IMR-90 (cell line): ENCODE data around the gene KEAP1. TPM values are rescaled to one million over a fixed set of nuclear protein-coding genes. Genes with fewer than 3 reads are reported as not detected.
A peak's percentile ranks its signal among the peaks of the same experiment; 100 is the strongest.

Source experiments
- ATAC-seq: fragments of 200-7000 bp; cut with Tn5 transposase; 2 replicates; pipeline ENCODE4 v1.9.1; 2020; ENCODE audit warnings: low read depth, mild to moderate bottlenecking, moderate library complexity
- BruUV-seq: library from RNA; stranded (reverse); fragments of 400-500 nt; replicated peaks from 2 replicates; lab custom pipeline; 2021; lab: Mats Ljungman, UMichigan
- CTCF ChIA-PET: fragments of 300-600 bp; formaldehyde crosslinking; extraction: SDS; loops from one replicate; lab custom pipeline; 2021; ENCODE audit warnings: antibody characterized with exemption; lab: Yijun Ruan, JAX
- POLR2A ChIA-PET: fragments of 300-600 bp; sonication (Branson Sonifier 250); formaldehyde crosslinking; loops from one replicate; lab custom pipeline; 2022; ENCODE audit warnings: antibody characterized with exemption; ENCODE audit not compliant: unreplicated experiment; lab: Charles Lee
- DNase-seq: peaks from one replicate; pipeline ENCODE4 v3.0.0; 2013
- H2AFZ ChIP-seq: replicated peaks from 2 replicates; pipeline ENCODE3; 2013; ENCODE audit warnings: low read length, mild to moderate bottlenecking; ENCODE audit not compliant: poor library complexity
- H2AK5ac ChIP-seq: 2 replicates; pipeline ENCODE4 v1.6.1; 2013; ENCODE audit warnings: low read depth, low read length, inconsistent platforms
- H2AK9ac ChIP-seq: replicated peaks from 2 replicates; pipeline ENCODE3; 2013; ENCODE audit warnings: mild to moderate bottlenecking, low read depth, low read length, moderate library complexity; ENCODE audit not compliant: poor library complexity
- H2BK120ac ChIP-seq: 2 replicates; pipeline ENCODE4 v1.6.1; 2013; ENCODE audit warnings: low read depth, low read length, inconsistent platforms
- H2BK15ac ChIP-seq: 3 replicates; pipeline ENCODE4 v1.6.1; 2013; ENCODE audit warnings: low read depth, low read length, inconsistent platforms
- H2BK20ac ChIP-seq: 2 replicates; pipeline ENCODE4 v1.6.1; 2013; ENCODE audit warnings: low read depth, mild to moderate bottlenecking, inconsistent platforms, low read length, moderate library complexity
- H2BK5ac ChIP-seq: 2 replicates; pipeline ENCODE4 v1.6.1; 2013; ENCODE audit warnings: mild to moderate bottlenecking, low read depth, low read length, inconsistent platforms; ENCODE audit not compliant: poor library complexity, severe bottlenecking
- H3K14ac ChIP-seq: replicated peaks from 2 replicates; pipeline ENCODE4 v1.6.1; 2013; ENCODE audit warnings: low read depth, low read length, inconsistent platforms
- H3K18ac ChIP-seq: 2 replicates; pipeline ENCODE4 v1.6.1; 2013; ENCODE audit warnings: low read depth, low read length, control low read depth
- H3K23ac ChIP-seq: 2 replicates; pipeline ENCODE4 v1.6.1; 2013; ENCODE audit warnings: low read depth, low read length, inconsistent platforms
- H3K27ac ChIP-seq: 2 replicates; pipeline ENCODE4 v1.5.1; 2013; ENCODE audit warnings: mild to moderate bottlenecking, control low read depth, low read length; ENCODE audit not compliant: insufficient read depth
- H3K27me3 ChIP-seq: 2 replicates; pipeline ENCODE4 v1.6.1; 2013; ENCODE audit warnings: low read length; ENCODE audit not compliant: control insufficient read depth, insufficient read depth
- H3K36me3 ChIP-seq: 2 replicates; pipeline ENCODE4 v1.6.1; 2013; ENCODE audit warnings: low read length, mixed read lengths; ENCODE audit not compliant: control insufficient read depth, insufficient read depth
- H3K4ac ChIP-seq: 2 replicates; pipeline ENCODE4 v1.6.1; 2013; ENCODE audit warnings: low read depth, low read length, inconsistent platforms
- H3K4me1 ChIP-seq: 2 replicates; pipeline ENCODE4 v1.6.1; 2013; ENCODE audit warnings: low read length, mixed read lengths; ENCODE audit not compliant: control insufficient read depth, insufficient read depth
- H3K4me2 ChIP-seq: 2 replicates; pipeline ENCODE4 v1.6.1; 2013; ENCODE audit warnings: low read depth, mild to moderate bottlenecking, control low read depth, low read length, moderate library complexity
- H3K4me3 ChIP-seq: 2 replicates; pipeline ENCODE4 v1.5.1; 2013; ENCODE audit warnings: low read depth, mild to moderate bottlenecking, control low read depth, low read length, moderate library complexity; ENCODE audit not compliant: insufficient read depth
- H3K56ac ChIP-seq: 2 replicates; pipeline ENCODE4 v1.6.1; 2013; ENCODE audit warnings: low read length, inconsistent platforms; ENCODE audit not compliant: insufficient read depth; ENCODE audit errors: extremely low read depth
- H3K79me1 ChIP-seq, 2 experiments: 2 replicates each; pipeline ENCODE4 v1.6.1; 2013; ENCODE audit warnings: low read length in 2 of 2, inconsistent platforms in 1 of 2, low read depth in 1 of 2
- H3K9ac ChIP-seq: 2 replicates; pipeline ENCODE4 v1.6.1; 2013; ENCODE audit warnings: low read depth, low read length, control low read depth
- H3K9me1 ChIP-seq: 2 replicates; pipeline ENCODE4 v1.6.1; 2013; ENCODE audit warnings: low read length, inconsistent platforms; ENCODE audit not compliant: insufficient read depth
- H3K9me3 ChIP-seq: 2 replicates; pipeline ENCODE4 v1.6.1; 2013; ENCODE audit warnings: low read length; ENCODE audit not compliant: control insufficient read depth, insufficient read depth
- H4K20me1 ChIP-seq: 2 replicates; pipeline ENCODE4 v1.6.1; 2013; ENCODE audit warnings: low read length, inconsistent platforms; ENCODE audit not compliant: insufficient read depth
- H4K5ac ChIP-seq: 2 replicates; pipeline ENCODE4 v1.6.1; 2013; ENCODE audit warnings: mild to moderate bottlenecking, low read depth, low read length, control low read depth
- H4K8ac ChIP-seq, 2 experiments: 2 replicates each; pipeline ENCODE4 v1.6.1; 2013; ENCODE audit warnings: low read depth in 2 of 2, low read length in 2 of 2, control low read depth in 1 of 2, inconsistent platforms in 1 of 2
- H4K91ac ChIP-seq: 2 replicates; pipeline ENCODE4 v1.6.1; 2013; ENCODE audit warnings: low read depth, low read length, inconsistent platforms; ENCODE audit not compliant: insufficient read depth
- MAFK ChIP-seq: IDR thresholded peaks from 2 replicates; pipeline ENCODE4 v1.6.1; 2012; ENCODE audit warnings: low read depth, low read length, improper control_type of control experiment
- MAZ ChIP-seq: IDR thresholded peaks from 2 replicates; pipeline ENCODE4 v1.6.1; 2012; ENCODE audit warnings: low read depth, mild to moderate bottlenecking, low read length, improper control_type of control experiment, moderate library complexity, borderline replicate concordance
- NFE2L2 ChIP-seq: fragments of 150-350 bp; IDR thresholded peaks from 2 replicates; pipeline ENCODE4 v1.6.1; 2016; ENCODE audit warnings: low read depth, mild to moderate bottlenecking, low read length
- POLR2A ChIP-seq: IDR thresholded peaks from 2 replicates; pipeline ENCODE4 v1.6.1; 2012; ENCODE audit warnings: mild to moderate bottlenecking, low read depth, low read length
- SMC3 ChIP-seq: fragments of 150-350 bp; IDR thresholded peaks from 2 replicates; pipeline ENCODE4 v1.6.1; 2016; ENCODE audit warnings: low read depth, mild to moderate bottlenecking, antibody characterized with exemption, low read length, moderate library complexity
- WGBS, 2 experiments: methylation state at CpG; one replicate each; pipeline versions ENCODE4 v1.1.5 to v1.1.7; 2013; ENCODE audit warnings: missing lambda C conversion rate in 2 of 2; ENCODE audit not compliant: insufficient read length in 1 of 2; ENCODE audit errors: extremely low coverage in 2 of 2; 5-methylcytosine and 5-hydroxymethylcytosine counted together
- dilution Hi-C: fragments of 300-500 bp; cut with HindIII; formaldehyde crosslinking; loops from one replicate; pipeline ENCODE4 v1.14.3; 2018; ENCODE audit warnings: low sequenced_read_pairs; ENCODE audit not compliant: unreplicated experiment
- in situ Hi-C: fragments of 300-500 bp; cut with MboI; formaldehyde crosslinking; loops from 3 replicates; pipeline ENCODE4 v1.14.3; 2019; ENCODE audit warnings: low sequenced_read_pairs, inconsistent platforms, mixed read lengths
- intact Hi-C: fragments of 100-400 bp; cut with micrococcal nuclease; formaldehyde crosslinking; loops from 2 replicates; pipeline ENCODE4 v1.10.0; 2022
- polyA plus RNA-seq, 3 experiments: library from polyadenylated mRNA; depleted of rRNA; stranded (reverse); fragments of >200 nt; gene quantifications; 2 replicates each; pipeline ENCODE4 v1.2.3, GENCODE V29; 2012; ENCODE audit warnings: low replicate concordance in 1 of 3
- total RNA-seq: library from RNA; depleted of rRNA; stranded (reverse); fragments of >200 nt; gene quantifications from 2 replicates; pipeline ENCODE4 v1.2.3, GENCODE V29; 2012
- TF ChIP-seq, protein P1 (sequence below): conservative IDR thresholded peaks from 2 replicates; pipeline ENCODE4 v1.5.1; 2012; ENCODE audit warnings: mild to moderate bottlenecking, low read depth, low read length, improper control_type of control experiment

The KEAP1 gene
- total and polyA plus RNA-seq, 2 of the 4 experiments (the other 2 are of a cell fraction): 63.4 to 81.6 TPM

- no peak overlapping the region for H3K14ac ChIP-seq
- ChIA-PET POLR2A (no interaction called here), CTCF (interaction anchor here (0.7 kb wide), 1 partner anchor 23 kb away, joined by 4 read pairs; no protein-coding TSS in a partner anchor)
- H3K56ac ChIP-seq: no peak overlapping the region
- no peak overlapping the region for H3K18ac ChIP-seq
- H4K5ac ChIP-seq: no peak overlapping the region
- no peaks in the 10 kb centered on the region for H3K79me1 ChIP-seq
- intact Hi-C loops (no loop called here), dilution Hi-C loops (no loop called here), in situ Hi-C loops (no loop called here)
- ATAC-seq (no peak; the same call in 1 of the 2 replicates), DNase-seq (no peak)
- no peak overlapping the region for H2BK5ac ChIP-seq
- no peak overlapping the region for H2BK120ac ChIP-seq
- no peak overlapping the region for H2AK5ac ChIP-seq
- TF ChIP-seq MAFK: no peak
- TF ChIP-seq, protein P1, sequence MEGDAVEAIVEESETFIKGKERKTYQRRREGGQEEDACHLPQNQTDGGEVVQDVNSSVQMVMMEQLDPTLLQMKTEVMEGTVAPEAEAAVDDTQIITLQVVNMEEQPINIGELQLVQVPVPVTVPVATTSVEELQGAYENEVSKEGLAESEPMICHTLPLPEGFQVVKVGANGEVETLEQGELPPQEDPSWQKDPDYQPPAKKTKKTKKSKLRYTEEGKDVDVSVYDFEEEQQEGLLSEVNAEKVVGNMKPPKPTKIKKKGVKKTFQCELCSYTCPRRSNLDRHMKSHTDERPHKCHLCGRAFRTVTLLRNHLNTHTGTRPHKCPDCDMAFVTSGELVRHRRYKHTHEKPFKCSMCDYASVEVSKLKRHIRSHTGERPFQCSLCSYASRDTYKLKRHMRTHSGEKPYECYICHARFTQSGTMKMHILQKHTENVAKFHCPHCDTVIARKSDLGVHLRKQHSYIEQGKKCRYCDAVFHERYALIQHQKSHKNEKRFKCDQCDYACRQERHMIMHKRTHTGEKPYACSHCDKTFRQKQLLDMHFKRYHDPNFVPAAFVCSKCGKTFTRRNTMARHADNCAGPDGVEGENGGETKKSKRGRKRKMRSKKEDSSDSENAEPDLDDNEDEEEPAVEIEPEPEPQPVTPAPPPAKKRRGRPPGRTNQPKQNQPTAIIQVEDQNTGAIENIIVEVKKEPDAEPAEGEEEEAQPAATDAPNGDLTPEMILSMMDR: no peak
- no peak for TF ChIP-seq POLR2A
- TF ChIP-seq MAZ: no peak
- TF ChIP-seq NFE2L2: no peak
- TF ChIP-seq SMC3: no peak
- H3K36me3 ChIP-seq: no peaks in the 10 kb centered on the region
- H3K4ac ChIP-seq: peak overlapping the region; percentile 18; the same call in 1 of the 2 replicates
- H3K27me3 ChIP-seq: peaks cover 50% of the 10 kb centered on the region
- peak overlapping the region; percentile 91 for H2AFZ ChIP-seq
- H2BK20ac ChIP-seq: no peak overlapping the region
- peak overlapping the region; percentile 52 for H3K23ac ChIP-seq
- BruUV-seq: no TSS peak
- H2BK15ac ChIP-seq: no peak overlapping the region
- H3K4me1 ChIP-seq: peaks cover 4% of the 10 kb centered on the region
- H4K8ac ChIP-seq: no peak overlapping the region; a peak in 1 of 4 replicates
- no peak overlapping the region for H3K4me3 ChIP-seq
- no peaks in the 10 kb centered on the region for H4K20me1 ChIP-seq
- peak overlapping the region; percentile 31 for H2AK9ac ChIP-seq
- H3K9me1 ChIP-seq: no peaks in the 10 kb centered on the region
- H3K9ac ChIP-seq: no peak overlapping the region
- no peak overlapping the region for H4K91ac ChIP-seq
- H3K27ac ChIP-seq: no peak overlapping the region
- H3K4me2 ChIP-seq: peak overlapping the region; percentile 86; the same call in 1 of the 2 replicates
- H3K9me3 ChIP-seq: no peaks in the 10 kb centered on the region
- 19% methylated on average over 9 of the region's 33 CpGs; no CpG with 5 or more reads in 1 of the 2 experiments for WGBS, 2 experiments
These were observed 15.5 kb upstream of the KEAP1 start for GRCh38 chr19:10518444-10519361.
